ENCODE data around the gene GAPDH. TPM values are rescaled to one million over a fixed set of nuclear protein-coding genes. Genes with fewer than 3 reads are reported as not detected.
A peak's percentile ranks its signal among the peaks of the same experiment; 100 is the strongest.

Gene GAPDH
- polyA plus RNA-seq, 3 donors: 2,879 to 3,427 (median 3,223) TPM

- H3K4me2 ChIP-seq (replicated peaks; ENCODE audit: extremely low read depth, low read length, poor library complexity, severe bottlenecking): no peak overlapping the region
- peaks cover 12 to 22% of the 10 kb centered on the region in 2 donors for H3K4me1 ChIP-seq (ENCODE audit: control insufficient read depth in 1 of 2, insufficient read depth in 2 of 2, low read length in 2 of 2)
- H3K27me3 ChIP-seq (ENCODE audit: control insufficient read depth in 2 of 2, insufficient read depth in 2 of 2, low read length in 2 of 2): no peaks in the 10 kb centered on the region
- H3K9me3 ChIP-seq (replicated peaks in 1 of 2; ENCODE audit: control insufficient read depth in 1 of 2, insufficient read depth in 1 of 2, low read length in 2 of 2): no peaks in the 10 kb centered on the region
- peaks cover 24% of the 10 kb centered on the region for H3K4me1 Mint-ChIP-seq
- no peak overlapping the region for H3K27ac ChIP-seq (ENCODE audit: low read depth in 1 of 2, low read length in 2 of 2)
- no peak overlapping the region for H2AFZ ChIP-seq (ENCODE audit: insufficient read depth, low read depth, low read length, poor library complexity, severe bottlenecking)
- H3K9me3 Mint-ChIP-seq: no peaks in the 10 kb centered on the region
- peaks cover 61 to 75% of the 10 kb centered on the region in 2 donors for H3K36me3 ChIP-seq (replicated peaks in 1 of 2; ENCODE audit: control insufficient read depth in 1 of 2, insufficient read depth in 2 of 2, low read length in 2 of 2)
- H3K4me3 ChIP-seq (replicated peaks in 1 of 3; ENCODE audit: low read depth in 2 of 3, low read length in 3 of 3): no peak overlapping the region
- H3K4me3 Mint-ChIP-seq: no peak overlapping the region
- peak overlapping the region in 3 of 7 donors; percentile 15 to 58 (median 36) for H3K27ac Mint-ChIP-seq
- no peak for TF ChIP-seq CTCF (IDR thresholded peaks at IDR 0.05)
- H3K27me3 Mint-ChIP-seq (ENCODE audit: low read depth in 3 of 3): peaks cover 0 to 2% (median 0%) of the 10 kb centered on the region in 3 donors
- no peak overlapping the region for H3K9ac ChIP-seq (ENCODE audit: insufficient read depth, low read length, poor library complexity, severe bottlenecking)
- peaks cover 68 to 82% of the 10 kb centered on the region in 2 donors for H3K36me3 Mint-ChIP-seq
- H4K20me1 ChIP-seq (ENCODE audit: insufficient read depth, low read length): peaks cover 26% of the 10 kb centered on the region
- DNase-seq: no peak
- WGBS (ENCODE audit: insufficient coverage): no CpG with 5 or more reads among the region's 10 CpGs
- peaks cover 46% of the 10 kb centered on the region for H3K79me2 ChIP-seq (ENCODE audit: insufficient read depth, low read length)
- intact Hi-C loops (cut with micrococcal nuclease): loop anchor here in 1 of 2 donors (10.0 kb wide), 1 partner anchor 122 kb away; the partner anchor contains the start of gene ZNF384
Observed at GRCh38 chr12:6562881-6563280, 28.6 kb downstream of the GAPDH start.

GRCh38 chr12:6563448-6564050, 29.2 kb downstream of the GAPDH start:
- H3K4me2 ChIP-seq (replicated peaks; ENCODE audit: extremely low read depth, low read length, poor library complexity, severe bottlenecking): no peak overlapping the region
- Mint-ChIP-seq H3K4me1 (peaks cover 22% of the 10 kb centered on the region), H3K9me3 (no peaks in the 10 kb centered on the region), H3K36me3 (peaks cover 68 to 79% of the 10 kb centered on the region in 2 donors), H3K4me3 (no peak overlapping the region), H3K27ac (peak overlapping the region in 4 of 7 donors; percentile 37 to 80 (median 52)), H3K27me3 (ENCODE audit: low read depth in 3 of 3) (peaks cover 0 to 2% (median 0%) of the 10 kb centered on the region in 3 donors)
- WGBS (ENCODE audit: insufficient coverage): 77% methylated on average over 7 of the region's 8 CpGs
- H3K79me2 ChIP-seq (ENCODE audit: insufficient read depth, low read length): peaks cover 51% of the 10 kb centered on the region
- H3K4me3 ChIP-seq (replicated peaks in 1 of 3; ENCODE audit: low read depth in 2 of 3, low read length in 3 of 3): no peak overlapping the region
- H3K9me3 ChIP-seq (replicated peaks in 1 of 2; ENCODE audit: control insufficient read depth in 1 of 2, insufficient read depth in 1 of 2, low read length in 2 of 2): no peaks in the 10 kb centered on the region
- peak in 2 of 3 donors; percentile 56 to 71 for DNase-seq
- peaks cover 26% of the 10 kb centered on the region for H4K20me1 ChIP-seq (ENCODE audit: insufficient read depth, low read length)
- H3K27ac ChIP-seq (ENCODE audit: low read depth in 1 of 2, low read length in 2 of 2): no peak overlapping the region
- peak; percentile 97 for TF ChIP-seq CTCF (IDR thresholded peaks at IDR 0.05)
- no peaks in the 10 kb centered on the region for H3K27me3 ChIP-seq (ENCODE audit: control insufficient read depth in 2 of 2, insufficient read depth in 2 of 2, low read length in 2 of 2)
- intact Hi-C loops (cut with micrococcal nuclease): loop anchor here in 1 of 2 donors (10.0 kb wide), 1 partner anchor 121 kb away; the partner anchor contains the start of gene ZNF384
- H3K9ac ChIP-seq (ENCODE audit: insufficient read depth, low read length, poor library complexity, severe bottlenecking): no peak overlapping the region
- H2AFZ ChIP-seq (ENCODE audit: insufficient read depth, low read depth, low read length, poor library complexity, severe bottlenecking): no peak overlapping the region
- peaks cover 61 to 73% of the 10 kb centered on the region in 2 donors for H3K36me3 ChIP-seq (replicated peaks in 1 of 2; ENCODE audit: control insufficient read depth in 1 of 2, insufficient read depth in 2 of 2, low read length in 2 of 2)
- peaks cover 11 to 21% of the 10 kb centered on the region in 2 donors for H3K4me1 ChIP-seq (ENCODE audit: control insufficient read depth in 1 of 2, insufficient read depth in 2 of 2, low read length in 2 of 2)

Data from CD14-positive monocyte (primary cell).